A549 treated with DMSO at 1 μM for 4 hours (cell line): ENCODE results near the gene ZNF441. TPM values are rescaled to one million over a fixed set of nuclear protein-coding genes. Genes with fewer than 3 reads are reported as not detected.

Source experiments
- total RNA-seq: library from RNA; stranded (reverse); fragments of 200-300 nt; extraction: Qiagen RNA extraction; gene quantifications from 5 replicates; pipeline ENCODE4 v1.2.3, GENCODE V29; 2022; ENCODE audit warnings: low read depth

Gene ZNF441
- total RNA-seq: not detected in 5 replicates

DNA sequence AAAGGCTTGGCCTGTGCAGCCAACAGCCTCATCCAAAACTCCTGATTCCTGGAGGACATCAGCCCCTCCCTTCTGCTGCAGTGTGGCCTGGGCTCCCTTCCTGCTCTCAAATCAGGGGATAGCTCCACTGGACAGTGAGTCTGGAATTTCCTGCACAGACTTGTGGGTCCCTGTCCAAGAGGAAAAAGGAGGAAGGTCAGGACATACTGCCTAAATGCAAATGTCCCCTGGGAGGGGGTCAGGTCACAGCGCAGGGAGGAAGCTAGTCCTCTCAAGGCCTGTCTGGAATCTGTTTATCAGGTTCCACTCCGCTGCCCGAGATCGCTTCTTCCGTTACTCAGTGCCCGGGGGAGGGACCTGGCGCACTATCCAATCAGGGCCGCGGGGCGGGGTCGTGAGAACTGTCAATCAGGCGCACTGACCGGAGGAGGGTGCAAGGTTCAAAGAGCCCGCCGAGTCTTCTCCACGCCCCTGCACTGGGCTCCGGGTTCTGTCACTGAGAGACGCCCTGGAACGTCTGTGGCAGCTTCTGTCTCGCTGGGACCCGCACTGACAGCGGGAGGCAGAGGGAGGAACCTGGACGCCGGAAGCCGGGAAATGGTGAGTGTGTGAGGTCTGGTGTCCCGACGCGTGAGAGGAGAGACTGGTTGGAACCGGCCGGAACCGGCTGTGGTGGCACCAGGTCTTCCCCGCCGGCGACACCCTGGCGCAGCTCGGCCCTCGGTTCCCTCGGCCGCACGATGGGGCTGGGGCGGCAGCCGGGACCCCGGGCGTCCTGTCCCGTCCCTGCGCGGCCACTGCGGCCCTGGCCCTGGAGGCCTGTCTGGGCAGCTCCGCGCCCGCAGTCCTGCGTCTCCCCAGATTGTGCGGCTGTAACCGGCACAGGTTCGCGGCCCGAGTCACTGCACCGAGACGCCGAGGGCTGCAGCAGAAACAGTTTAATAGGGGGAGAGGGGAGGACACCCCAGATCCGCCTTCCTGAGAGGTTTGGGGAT, at the start of gene ZNF441:
Gene ZNF441 (plus strand): TSS at position 404 of the 995 bp plus-strand sequence. CDS start 194 bp downstream, at position 598.

GRCh38 chr19:11738746-11739620, 27.8 kb upstream of the ZNF441 start, which contains the start of gene ZNF823:
Gene ZNF823 (minus strand): TSS chr19:11738946. CDS start chr19:11738819, 127 bp downstream.

GRCh38 chr19:11798391-11799330, 31.9 kb downstream of the ZNF441 start, which contains the start of gene ZNF491:
Gene ZNF491 (plus strand): TSS chr19:11798523. CDS start chr19:11805954, 7,431 bp downstream.

DNA sequence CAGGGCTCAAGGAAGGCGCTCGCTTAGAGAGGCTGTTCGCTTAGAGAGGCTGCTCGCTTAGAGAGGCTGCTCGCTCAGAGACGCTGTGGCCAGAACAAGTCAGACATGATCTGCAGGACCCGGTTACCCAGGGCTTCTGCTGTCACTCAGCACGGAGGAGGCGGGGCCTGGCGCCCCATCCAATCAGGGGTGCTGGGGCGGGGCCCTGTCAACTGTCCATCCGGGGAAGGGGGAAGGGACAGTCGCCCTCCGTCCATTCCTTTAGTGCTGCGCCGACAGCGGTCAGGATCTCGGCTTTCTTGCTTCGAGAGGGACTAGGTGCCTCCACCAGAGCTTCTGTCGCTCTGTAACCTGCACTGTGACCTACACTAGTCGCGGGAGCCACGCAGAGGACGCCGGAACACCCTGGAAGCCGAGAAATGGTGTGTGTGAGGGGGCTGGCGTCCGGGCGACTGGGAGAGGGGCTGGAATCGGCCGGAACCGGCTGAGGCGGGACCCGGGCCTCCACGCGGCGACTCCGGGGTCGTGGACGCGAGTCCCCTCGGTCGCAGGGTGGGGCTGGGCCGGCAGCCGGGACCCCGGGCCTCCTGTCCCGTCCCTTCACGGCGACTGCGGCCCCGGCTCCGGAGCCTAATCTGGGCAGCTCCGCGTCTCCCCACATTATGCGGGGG, 47.4 kb downstream of the ZNF441 start, which contains the start of gene ZNF440:
Gene ZNF440 (plus strand): TSS at position 245 of the 671 bp plus-strand sequence. CDS start 175 bp downstream, at position 420.

Other genes with a start within 250 kb of the ZNF441 start
- 30.1 to 36.2 TPM (median 32.5 TPM) in 5 replicates for gene ECSIT, start 237.9 kb upstream of the ZNF441 start, total RNA-seq
- gene CNN1, start 228.1 kb upstream of the ZNF441 start, total RNA-seq: 0.28 to 0.56 TPM (median 0.44 TPM) in 5 replicates
- 89.9 to 117 TPM (median 98.9 TPM) in 5 replicates for gene ELOF1, start 207.8 kb upstream of the ZNF441 start, total RNA-seq
- 0.16 to 0.66 TPM (median 0.17 TPM) in 3 of 5 replicates, not detected in the others for gene ACP5, start 189.4 kb upstream of the ZNF441 start, total RNA-seq
- 2.9 to 4.8 TPM (median 4.1 TPM) in 5 replicates for gene ZNF627, start 169.5 kb upstream of the ZNF441 start, total RNA-seq
- 2.6 to 3.3 TPM (median 3.0 TPM) in 5 replicates for gene ZNF823, start 28.1 kb upstream of the ZNF441 start, total RNA-seq
- gene ZNF491, start 31.5 kb downstream of the ZNF441 start, total RNA-seq: not detected in 5 replicates
- gene ZNF440, start 47.3 kb downstream of the ZNF441 start, total RNA-seq: 0.04 to 0.14 TPM (median 0.11 TPM) in 5 replicates
- gene ZNF439, start 81.7 kb downstream of the ZNF441 start, total RNA-seq: not detected in 5 replicates
- gene ZNF69, start 120.8 kb downstream of the ZNF441 start, total RNA-seq: not detected in 5 replicates
- gene ZNF700, start 158.1 kb downstream of the ZNF441 start, total RNA-seq: 0.19 to 0.33 TPM (median 0.30 TPM) in 5 replicates
- gene ZNF763, start 198.0 kb downstream of the ZNF441 start, total RNA-seq: not detected in 5 replicates